Epithelial cell of esophagus (primary cell): ENCODE data around the gene ARHGAP24.

Experiments
- DNase-seq: peaks from one replicate; pipeline ENCODE4 v3.0.0; 2010; ENCODE audit warnings: low read depth
- H3K4me3 ChIP-seq: 2 replicates; pipeline ENCODE4 v1.5.1; 2011; ENCODE audit warnings: mild to moderate bottlenecking, low read length, control low read depth
- CTCF ChIP-seq: IDR thresholded peaks from 2 replicates; pipeline ENCODE4 v1.5.1; 2011; ENCODE audit warnings: low read depth, mild to moderate bottlenecking, low read length, control low read depth, inconsistent platforms; ENCODE audit not compliant: insufficient read depth; ENCODE audit errors: missing control alignments

ARHGAP24 gene

GRCh38 chr4:85779165-85779564 is 304.2 kb downstream of the ARHGAP24 start:
- no peak overlapping the region for H3K4me3 ChIP-seq
- TF ChIP-seq CTCF, result no peak
- DNase-seq, result peak; percentile 45

GRCh38 chr4:85780664-85781063 is 305.7 kb downstream of the ARHGAP24 start:
- no peak overlapping the region for H3K4me3 ChIP-seq
- no peak for DNase-seq
- TF ChIP-seq CTCF, result no peak

GRCh38 chr4:85783483-85783882 is 308.5 kb downstream of the ARHGAP24 start:
- peak; percentile 57 for DNase-seq
- H3K4me3 ChIP-seq, result no peak overlapping the region
- TF ChIP-seq CTCF, result no peak

GRCh38 chr4:85783900-85784299 is 308.9 kb downstream of the ARHGAP24 start:
- no peak for TF ChIP-seq CTCF
- H3K4me3 ChIP-seq, result no peak overlapping the region
- DNase-seq, result no peak

GRCh38 chr4:85784348-85784747 is 309.4 kb downstream of the ARHGAP24 start:
- TF ChIP-seq CTCF, result no peak
- H3K4me3 ChIP-seq, result no peak overlapping the region
- DNase-seq, result no peak

- DNase-seq, result no peak
- no peak for TF ChIP-seq CTCF
- H3K4me3 ChIP-seq, result no peak overlapping the region
Measured at GRCh38 chr4:85784947-85785346, 310.0 kb downstream of the ARHGAP24 start.

GRCh38 chr4:85787133-85787532 is 312.2 kb downstream of the ARHGAP24 start:
- peak; percentile 78 for DNase-seq
- TF ChIP-seq CTCF, result no peak
- H3K4me3 ChIP-seq, result no peak overlapping the region
